GM21515 (cell line): ENCODE measurements around the gene OXTR.

Experiments
- ATAC-seq: cut with Tn5 transposase; IDR thresholded peaks from one replicate; pipeline ENCODE4 v1.9.1; 2021; ENCODE audit not compliant: unreplicated experiment

OXTR gene

DNA sequence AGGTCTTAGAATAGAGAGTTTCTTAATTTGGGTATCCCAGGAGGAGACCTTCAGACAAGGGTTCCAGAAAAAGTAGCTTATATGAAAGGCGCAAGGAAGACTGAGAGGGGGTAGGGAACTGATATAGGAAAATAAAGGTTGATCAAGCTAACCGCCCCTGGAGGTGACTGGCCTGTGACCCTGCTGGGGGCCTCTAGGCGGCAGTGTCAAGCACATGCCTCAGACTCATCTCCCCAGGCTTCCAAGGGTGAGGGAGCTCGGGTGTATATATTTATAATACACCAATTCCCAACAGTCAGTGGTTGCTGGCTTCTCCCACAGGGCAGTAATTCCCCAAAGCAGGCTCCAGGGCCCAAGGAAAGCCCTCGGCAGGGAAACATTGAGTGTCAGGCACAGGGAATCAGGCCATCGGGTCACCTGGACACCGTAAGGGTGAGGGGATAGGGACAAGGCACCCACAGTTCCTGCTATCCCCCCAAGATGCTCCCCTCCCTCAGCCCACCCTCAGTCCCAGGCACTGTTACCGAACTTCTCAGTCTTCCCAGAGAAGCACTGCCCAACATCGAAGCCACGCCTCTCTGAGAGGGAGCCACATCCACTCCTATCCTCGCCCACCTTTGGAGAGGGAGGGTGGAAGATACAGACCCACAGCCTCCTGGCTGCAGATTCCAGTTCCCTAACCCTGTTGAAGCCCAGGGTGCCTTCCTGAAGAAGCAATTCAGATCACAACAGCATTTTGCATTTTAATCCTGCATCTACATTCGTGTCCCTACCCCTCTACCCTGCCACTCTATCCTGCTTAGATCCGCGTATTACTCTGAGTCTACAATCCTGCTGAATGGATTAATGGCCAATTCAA is 55.3 kb downstream of the OXTR start:
- ATAC-seq = no peak

DNA sequence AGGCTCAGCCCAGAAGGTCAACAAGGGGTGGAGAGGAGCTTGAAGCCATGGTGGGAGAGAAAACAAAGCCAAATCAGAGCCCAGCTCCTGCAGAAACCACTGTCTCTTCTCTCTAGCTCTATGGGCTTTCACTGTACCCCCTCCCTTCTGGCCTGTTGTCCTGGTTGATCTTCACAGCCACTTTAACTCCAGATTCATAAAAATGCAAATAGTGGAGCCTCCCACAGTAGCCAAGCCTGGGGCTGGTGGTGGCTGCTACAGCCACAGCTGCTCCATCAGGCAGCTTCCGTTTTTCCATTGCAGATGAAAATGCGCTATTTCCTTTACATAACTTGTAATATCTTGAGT is 56.5 kb downstream of the OXTR start:
- no peak for ATAC-seq

DNA sequence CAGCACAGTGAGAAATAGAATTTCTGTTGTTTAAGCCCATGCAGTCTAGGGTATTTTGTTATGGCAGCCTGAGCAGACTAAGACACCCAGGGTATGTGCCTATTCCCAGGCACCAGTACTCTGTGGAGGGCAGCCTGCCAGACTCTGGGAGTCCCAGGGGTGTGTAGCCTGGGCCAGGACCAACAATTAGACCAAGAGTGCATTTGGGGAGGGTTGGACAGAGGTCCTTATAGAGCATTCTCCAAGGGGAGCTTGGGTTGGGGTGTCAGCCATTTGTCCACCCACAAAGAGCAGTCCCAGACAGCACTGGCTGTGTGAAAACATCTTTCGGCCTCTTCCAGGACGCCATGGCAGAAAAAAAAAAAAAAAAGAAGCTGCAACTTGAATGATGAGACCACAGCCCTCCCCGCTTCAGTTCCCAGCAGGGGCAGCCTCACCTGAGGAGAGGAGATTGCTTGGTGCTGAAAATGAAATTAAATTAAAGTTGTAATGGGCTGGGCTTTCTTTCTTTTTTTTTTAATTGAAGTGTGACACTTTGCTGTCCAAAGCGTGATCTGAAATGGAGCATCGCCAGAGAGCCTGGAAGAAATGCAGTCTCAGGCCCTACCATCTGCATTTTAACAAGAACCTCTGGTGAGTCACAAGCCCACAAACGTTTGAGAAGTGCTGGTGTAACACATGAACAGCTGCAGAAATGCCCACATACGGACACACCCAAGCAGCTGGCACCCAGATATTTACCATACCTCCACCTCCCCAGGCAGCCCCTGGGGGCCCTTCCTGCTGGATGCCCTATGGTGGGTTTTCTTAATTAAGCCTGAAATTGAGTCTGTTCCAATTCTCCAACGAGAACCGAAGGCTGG is 57.1 kb downstream of the OXTR start:
- no peak for ATAC-seq

DNA sequence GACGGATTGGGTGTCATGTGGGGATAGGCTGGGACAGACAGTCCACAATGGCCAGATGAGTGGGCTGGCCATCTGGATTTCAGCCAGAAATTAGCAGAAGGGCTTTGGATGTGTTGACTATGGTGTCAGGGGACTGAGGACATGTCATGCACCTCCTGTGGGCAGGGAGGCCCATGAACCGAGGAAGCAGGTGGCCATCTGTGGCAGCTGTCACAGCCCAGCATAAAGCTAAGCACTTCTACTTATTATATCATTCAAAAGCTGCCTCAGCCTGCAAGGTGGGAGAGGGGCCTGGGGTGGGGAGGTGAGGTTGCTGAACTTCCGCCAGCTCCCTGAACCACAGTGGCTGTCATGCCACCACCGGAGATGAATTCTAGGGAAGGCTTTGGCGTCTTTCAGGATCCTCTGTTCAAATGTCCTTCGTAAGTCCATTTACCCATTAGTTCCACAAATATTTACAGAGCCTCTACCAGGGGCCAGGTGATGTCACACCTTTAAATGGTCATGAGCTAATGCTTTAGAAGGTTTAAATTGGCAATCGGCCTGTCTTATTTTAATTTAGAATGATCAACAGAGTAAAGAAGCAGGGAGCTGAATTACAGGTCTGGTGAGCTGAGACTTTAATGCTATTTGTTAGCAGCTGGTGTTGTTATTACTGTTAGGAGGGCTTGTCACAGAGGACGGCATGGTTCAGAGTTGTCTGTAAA is 59.5 kb downstream of the OXTR start:
- no peak for ATAC-seq

DNA sequence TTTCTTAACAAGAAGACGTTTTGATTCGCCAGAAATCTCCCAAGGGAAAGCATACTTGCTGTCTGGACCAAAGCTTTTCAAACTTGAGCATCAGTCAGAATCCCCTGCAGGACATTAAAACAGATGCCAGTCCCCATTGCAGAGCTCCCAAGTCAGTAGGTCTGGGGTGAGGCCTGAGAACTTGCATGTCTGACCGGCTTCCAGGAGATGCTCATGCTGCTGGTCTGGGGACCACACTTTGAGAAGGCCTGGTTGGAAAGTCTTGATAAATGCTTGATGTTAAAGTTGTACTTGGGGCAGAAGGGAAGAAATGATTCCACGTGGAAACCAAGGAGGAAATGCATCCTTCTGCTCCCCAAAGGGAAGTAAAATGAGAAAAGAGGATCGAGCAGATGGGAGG is 60.1 kb downstream of the OXTR start:
- no peak for ATAC-seq

DNA sequence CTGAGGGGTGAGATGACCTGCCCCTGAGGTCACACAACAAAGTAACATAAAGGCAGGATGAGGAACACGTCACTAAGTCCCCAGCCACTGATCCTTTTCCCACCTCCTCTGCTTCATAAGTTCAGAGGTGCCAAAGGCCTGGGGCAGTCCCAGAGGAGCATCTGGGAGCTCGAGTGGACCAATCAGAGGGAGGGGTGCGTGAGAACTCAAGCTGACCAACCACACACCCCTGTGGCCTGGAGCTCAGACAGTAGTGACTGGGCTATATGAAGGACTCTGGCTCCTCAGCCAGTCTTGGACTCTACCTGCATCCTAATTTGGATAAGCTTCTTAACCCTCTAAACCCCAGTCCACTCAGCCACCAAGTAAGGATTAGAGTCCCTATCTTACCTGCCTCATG is 63.8 kb downstream of the OXTR start:
- no peak for ATAC-seq

DNA sequence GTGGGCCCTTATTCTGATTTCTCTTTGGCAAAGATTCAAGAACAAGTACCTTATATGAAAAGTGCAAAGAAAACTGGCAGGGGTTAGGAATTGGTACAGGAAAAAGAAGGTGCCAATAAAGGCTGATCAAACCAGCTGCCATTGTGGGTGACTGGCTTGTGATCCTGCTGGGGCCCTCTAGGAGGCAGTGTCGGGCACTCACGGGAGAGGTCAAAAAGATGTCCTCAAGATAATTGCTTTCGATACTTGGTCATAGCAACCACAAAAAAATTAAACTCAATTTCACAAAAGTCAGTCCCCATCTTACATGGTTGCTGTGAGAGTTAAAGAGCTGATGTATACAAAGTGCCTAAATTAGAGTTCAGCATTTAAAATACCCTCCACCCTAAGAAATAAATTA is 66.9 kb downstream of the OXTR start:
- ATAC-seq = no peak
